Astrocyte of the hippocampus (primary cell): ENCODE data around the gene SLC36A3.
"Not testable (repeated sequence)": the region's sequence is repeated elsewhere in the genome, so short reads cannot be mapped to it uniquely, and the experiment has no call there.

Experiments used
- DNase-seq: peaks from one replicate; pipeline ENCODE4 v3.0.0; 2011; ENCODE audit warnings: low read depth, low spot score

The SLC36A3 gene

GRCh38 chr5:151262532-151262931 is 41.0 kb downstream of the SLC36A3 start:
- DNase-seq, result no peak

GRCh38 chr5:151259931-151260330 is 43.6 kb downstream of the SLC36A3 start:
- DNase-seq, result no peak

GRCh38 chr5:151258816-151259215 is 44.8 kb downstream of the SLC36A3 start:
- no peak for DNase-seq

DNA sequence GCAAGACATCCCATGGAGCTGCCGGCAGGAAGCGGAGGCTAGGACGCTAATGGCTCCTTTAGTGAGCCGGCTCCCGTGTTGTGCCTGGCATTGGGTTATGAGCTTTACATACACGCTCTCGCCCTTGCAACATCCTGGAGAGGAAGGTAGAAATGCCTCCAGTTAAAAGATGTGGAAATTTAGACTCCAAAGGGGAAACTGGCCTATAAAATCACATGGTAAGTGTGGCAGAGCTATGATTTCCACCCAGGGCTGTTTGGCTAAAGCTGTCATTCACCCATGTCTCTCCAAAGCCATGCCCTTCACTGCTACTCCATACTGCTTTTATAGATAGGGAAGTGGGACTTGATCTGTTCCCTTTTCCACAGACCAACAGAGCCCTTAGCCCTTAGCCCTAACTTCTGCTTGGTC is 45.4 kb downstream of the SLC36A3 start:
- no peak for DNase-seq

GRCh38 chr5:151257731-151258181 is 45.8 kb downstream of the SLC36A3 start:
- no peak for DNase-seq

GRCh38 chr5:151255621-151256286 is 47.8 kb downstream of the SLC36A3 start:
- no peak for DNase-seq

- not testable (repeated sequence) for DNase-seq
These were observed 48.6 kb downstream of the SLC36A3 start for GRCh38 chr5:151254990-151255389.

GRCh38 chr5:151254556-151254955 is 49.0 kb downstream of the SLC36A3 start:
- no peak for DNase-seq

GRCh38 chr5:151253605-151253950 is 50.0 kb downstream of the SLC36A3 start:
- no peak for DNase-seq

DNA sequence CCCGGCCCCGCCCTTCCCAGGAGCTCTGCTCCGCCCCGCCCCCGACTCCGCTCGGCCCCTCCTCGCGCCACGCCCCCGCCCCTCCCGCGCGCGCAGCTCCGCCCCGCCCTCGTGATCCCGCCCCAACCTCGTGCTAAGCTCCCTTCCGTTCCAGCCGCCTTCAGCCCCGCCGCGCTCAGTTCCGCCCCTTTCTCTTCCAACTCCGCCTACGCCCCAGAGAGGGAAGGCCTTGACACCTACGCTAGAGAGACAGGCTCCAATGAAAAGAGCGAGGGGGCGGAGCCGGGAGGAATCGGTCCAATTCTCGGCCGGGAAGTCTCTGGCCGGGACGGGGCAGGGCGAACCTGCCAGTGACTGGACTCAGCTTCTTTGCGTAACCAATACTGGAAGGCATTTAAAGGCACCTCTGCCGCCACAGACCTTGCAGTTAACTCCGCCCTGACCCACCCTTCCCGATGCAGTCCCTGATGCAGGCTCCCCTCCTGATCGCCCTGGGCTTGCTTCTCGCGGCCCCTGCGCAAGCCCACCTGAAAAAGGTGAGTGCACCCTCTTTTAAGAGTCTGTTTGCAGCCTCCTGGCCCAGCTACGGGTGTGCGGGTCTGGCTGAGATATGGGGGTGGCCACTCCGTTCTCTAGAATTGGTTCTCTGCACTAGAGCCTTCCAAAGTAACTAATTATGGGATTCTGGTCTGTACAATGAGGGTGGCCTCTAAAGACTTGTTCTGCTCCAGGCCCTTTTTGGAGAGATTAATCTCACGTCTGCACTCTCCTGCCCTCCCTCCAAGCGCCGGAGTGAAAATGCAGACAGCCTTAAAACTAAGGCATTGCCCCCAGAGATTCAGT is 50.6 kb downstream of the SLC36A3 start, which contains the start of gene GM2A:
Gene GM2A (plus strand): TSS at position 424 of the 843 bp plus-strand sequence. CDS start 32 bp downstream, at position 456.
- peak; percentile 100 for DNase-seq

DNA sequence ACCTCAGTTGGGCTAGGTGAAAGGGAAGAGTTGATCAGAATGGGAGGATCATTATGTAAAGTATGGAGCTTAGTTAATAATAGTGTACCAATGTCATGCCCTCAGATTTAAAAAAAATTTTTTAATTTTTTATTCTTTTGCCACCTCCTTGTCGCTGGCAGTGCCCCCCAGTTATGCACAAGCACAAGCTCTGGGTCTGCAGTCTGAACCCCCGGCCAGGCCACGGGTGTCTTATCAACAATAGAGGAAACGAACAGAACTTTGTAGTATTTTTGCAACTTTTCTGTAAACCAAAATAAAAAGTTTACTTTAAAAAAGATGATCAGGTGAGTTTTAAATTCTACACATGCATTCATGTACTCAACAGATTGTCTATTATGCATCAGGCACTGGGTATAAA is 51.9 kb downstream of the SLC36A3 start:
- DNase-seq, result no peak

DNA sequence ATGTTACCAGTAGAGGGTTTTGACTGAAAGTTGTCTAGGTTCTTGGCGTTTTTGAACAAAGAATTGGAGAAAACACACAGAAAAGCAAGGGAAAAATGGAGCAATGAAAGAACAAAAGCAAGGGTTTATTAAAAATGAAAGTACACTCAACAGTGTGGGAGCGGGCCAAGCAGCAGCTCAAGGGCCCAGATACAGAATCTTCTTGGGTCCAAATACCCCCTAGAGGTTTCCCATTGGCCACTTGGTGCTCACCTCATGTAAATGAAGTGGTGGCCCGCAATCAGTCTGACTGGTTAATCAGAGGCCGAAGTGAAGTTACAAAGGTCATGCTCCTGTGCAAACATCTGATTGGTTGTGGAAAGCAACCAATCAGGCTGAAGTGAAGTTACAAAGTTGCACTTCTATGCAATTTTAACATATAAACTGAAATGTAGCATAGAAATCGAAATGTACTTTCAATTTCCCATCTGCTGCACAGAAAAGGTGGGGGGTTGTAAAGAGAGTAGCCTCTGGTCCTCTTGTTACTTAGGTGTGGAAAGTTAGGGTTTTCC is 52.5 kb downstream of the SLC36A3 start:
- DNase-seq, result no peak

- no peak for DNase-seq
These were observed 53.1 kb downstream of the SLC36A3 start for GRCh38 chr5:151250346-151251000.

GRCh38 chr5:151249281-151249680 is 54.3 kb downstream of the SLC36A3 start:
- DNase-seq, result no peak

GRCh38 chr5:151248651-151249050 is 54.9 kb downstream of the SLC36A3 start:
- no peak for DNase-seq

GRCh38 chr5:151245680-151246219 is 57.8 kb downstream of the SLC36A3 start:
- no peak for DNase-seq

DNA sequence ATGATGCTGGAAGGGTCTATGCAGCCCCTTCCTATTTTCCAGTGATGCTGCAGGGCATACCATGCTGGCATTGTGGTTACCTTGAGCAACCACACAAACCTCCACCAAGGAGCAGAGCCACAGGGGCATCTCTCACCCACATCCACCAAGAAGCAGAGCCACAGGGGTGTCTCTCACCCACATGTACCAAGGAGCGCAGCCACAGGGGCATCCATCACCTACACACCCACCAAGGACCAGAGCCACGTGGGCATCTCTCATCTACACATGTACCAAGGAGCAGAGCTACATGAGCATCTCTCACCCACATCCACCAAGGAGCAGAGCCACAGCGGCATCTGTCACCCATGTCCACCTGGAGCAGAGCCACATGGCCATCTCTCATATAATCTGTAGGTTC is 59.4 kb downstream of the SLC36A3 start:
- no peak for DNase-seq

DNA sequence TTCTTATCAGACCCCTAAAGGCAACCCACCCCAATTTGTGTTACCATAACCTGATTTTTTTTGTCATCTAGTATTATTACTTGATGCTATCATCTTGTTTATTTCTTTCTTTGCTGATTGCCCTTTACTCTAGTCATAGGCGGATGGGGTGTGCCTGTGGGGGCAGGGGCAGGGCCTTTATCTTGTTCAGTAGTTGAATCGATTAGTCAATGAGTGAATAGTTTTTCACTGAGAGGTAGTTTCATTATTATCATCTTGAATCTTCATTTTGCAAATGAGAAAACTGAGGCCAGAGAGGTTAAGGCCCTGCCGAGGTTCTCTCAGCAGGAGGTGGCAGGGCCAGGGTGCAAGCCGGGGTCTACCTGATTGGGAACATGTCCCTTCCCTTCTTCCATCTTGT is 60.0 kb downstream of the SLC36A3 start:
- no peak for DNase-seq

GRCh38 chr5:151243127-151243526 is 60.4 kb downstream of the SLC36A3 start:
- no peak for DNase-seq

DNA sequence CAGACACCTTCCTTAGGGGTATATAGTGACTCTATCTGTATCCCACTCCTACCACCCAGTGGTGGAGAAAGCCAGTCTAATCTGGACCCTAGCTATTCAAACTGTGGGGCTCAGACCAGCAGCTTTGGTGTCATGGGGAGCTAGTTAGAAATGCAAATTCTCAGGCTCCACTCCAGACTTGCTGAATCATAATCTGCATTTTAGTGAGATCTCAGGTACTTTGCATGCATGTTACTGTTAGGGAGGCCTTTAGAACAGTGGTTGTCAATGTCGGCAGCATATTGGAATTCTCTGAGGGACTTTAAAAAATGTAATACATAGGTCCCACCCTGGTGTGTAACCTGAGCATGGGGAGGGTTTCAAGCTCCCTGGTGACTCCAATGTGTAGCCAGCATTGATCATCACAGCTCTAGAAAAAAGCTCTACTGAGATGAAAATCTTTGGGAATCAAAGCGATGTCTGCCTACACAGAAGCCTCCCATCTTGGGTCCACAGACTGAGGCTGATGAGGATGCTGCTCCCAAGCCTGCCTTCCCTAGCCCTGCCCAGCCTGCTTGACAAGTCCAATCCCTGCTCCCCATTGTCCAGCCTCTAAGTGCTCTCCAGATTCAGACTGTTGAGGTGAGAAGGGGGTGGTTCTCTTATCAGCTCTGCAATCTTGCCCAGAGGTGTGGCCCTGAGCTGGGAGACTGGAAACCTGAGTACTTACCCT is 62.5 kb downstream of the SLC36A3 start:
- DNase-seq, result no peak

DNA sequence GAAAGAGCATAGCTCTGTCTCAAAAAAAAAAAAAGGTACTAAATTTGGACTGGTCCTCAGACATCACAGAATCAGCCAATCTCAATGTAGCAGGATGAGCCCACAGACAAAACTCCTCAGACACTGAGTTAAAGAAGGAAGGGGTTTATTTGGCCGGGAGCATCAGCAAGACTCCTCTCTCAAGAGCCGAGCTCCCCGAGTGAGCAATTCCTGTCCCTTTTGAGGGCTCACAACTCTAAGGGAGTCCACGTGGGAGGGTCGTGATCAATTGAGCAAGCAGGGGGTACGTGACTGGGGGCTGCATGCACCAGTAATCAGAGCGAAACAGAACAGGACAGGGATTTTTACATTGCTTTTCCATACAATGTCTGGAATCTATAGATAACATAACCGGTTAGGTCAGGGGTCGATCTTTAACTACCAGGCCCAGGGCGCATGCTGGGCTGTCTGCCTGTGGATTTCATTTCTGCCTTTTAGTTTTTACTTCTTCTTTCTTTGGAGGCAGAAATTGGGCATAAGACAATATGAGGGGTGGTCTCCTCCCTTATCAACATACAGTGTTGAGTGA is 63.2 kb downstream of the SLC36A3 start:
- DNase-seq, result not testable (repeated sequence)
